ENCODE results near the gene EIF4G2.

Gene EIF4G2

GRCh38 chr11:10800292-10800691, 8.4 kb downstream of the EIF4G2 start:
- Histone ChIP-seq H3K4me1 (peaks cover 3 to 64% (median 20%) of the 10 kb centered on the region in 10 experiments; a peak in 17 of 20 replicates), H3K4me3 (no peak overlapping the region), H3K9me3 (replicated peaks in 1 of 11) (no peaks in the 10 kb centered on the region), H3K9ac (no peak overlapping the region), H4K20me1 (peaks cover 90 to 100% (median 99%) of the 10 kb centered on the region in 11 experiments), H3K27me3 (no peaks in the 10 kb centered on the region), H3K4me2 (no peak overlapping the region), H3K36me3 (peaks cover 96 to 100% (median 98%) of the 10 kb centered on the region in 11 experiments), H3K27ac (no peak overlapping the region)
- TF ChIP-seq Cebpa-rat (IDR thresholded peaks at IDR 0.05), result no peak

GRCh38 chr11:10798330-10798928, 10.3 kb downstream of the EIF4G2 start:
- Histone ChIP-seq H3K4me1 (peaks cover 14 to 63% (median 18%) of the 10 kb centered on the region in 10 experiments), H3K4me2 (no peak overlapping the region), H3K36me3 (peaks cover 77 to 82% (median 79%) of the 10 kb centered on the region in 11 experiments), H3K9me3 (replicated peaks in 1 of 11) (no peaks in the 10 kb centered on the region), H3K9ac (peak overlapping the region in 1 of 11 experiments; percentile 15; a peak in 1 of 22 replicates), H4K20me1 (peaks cover 71 to 92% (median 85%) of the 10 kb centered on the region in 11 experiments), H3K27me3 (no peaks in the 10 kb centered on the region), H3K4me3 (no peak overlapping the region), H3K27ac (no peak overlapping the region)
- no peak for TF ChIP-seq Cebpa-rat (IDR thresholded peaks at IDR 0.05)

- Histone ChIP-seq H3K4me2 (no peak overlapping the region), H3K4me1 (peaks cover 20 to 64% (median 25%) of the 10 kb centered on the region in 10 experiments), H3K27ac (no peak overlapping the region), H3K9me3 (replicated peaks in 1 of 11) (no peaks in the 10 kb centered on the region), H3K27me3 (no peaks in the 10 kb centered on the region), H3K36me3 (peaks cover 68 to 73% (median 70%) of the 10 kb centered on the region in 11 experiments), H3K4me3 (no peak overlapping the region), H4K20me1 (peaks cover 62 to 86% (median 76%) of the 10 kb centered on the region in 11 experiments), H3K9ac (no peak overlapping the region)
- TF ChIP-seq Cebpa-rat (IDR thresholded peaks at IDR 0.05), result no peak
Measured at GRCh38 chr11:10797531-10797930, 11.2 kb downstream of the EIF4G2 start.

GRCh38 chr11:10797001-10797400, 11.7 kb downstream of the EIF4G2 start:
- Histone ChIP-seq H3K4me1 (peaks cover 18 to 59% (median 27%) of the 10 kb centered on the region in 10 experiments), H3K9ac (no peak overlapping the region), H3K4me2 (no peak overlapping the region), H3K27ac (no peak overlapping the region), H3K4me3 (no peak overlapping the region), H3K27me3 (no peaks in the 10 kb centered on the region), H3K9me3 (replicated peaks in 1 of 11) (no peaks in the 10 kb centered on the region), H4K20me1 (peaks cover 57 to 81% (median 71%) of the 10 kb centered on the region in 11 experiments), H3K36me3 (peaks cover 63 to 68% (median 65%) of the 10 kb centered on the region in 11 experiments)
- TF ChIP-seq Cebpa-rat (IDR thresholded peaks at IDR 0.05), result no peak

GRCh38 chr11:10796191-10796590, 12.5 kb downstream of the EIF4G2 start:
- Histone ChIP-seq H3K9ac (no peak overlapping the region), H3K36me3 (peaks cover 55 to 60% (median 57%) of the 10 kb centered on the region in 11 experiments), H4K20me1 (peaks cover 49 to 73% (median 64%) of the 10 kb centered on the region in 11 experiments), H3K4me1 (peaks cover 18 to 52% (median 27%) of the 10 kb centered on the region in 10 experiments), H3K4me3 (no peak overlapping the region), H3K27ac (no peak overlapping the region), H3K4me2 (no peak overlapping the region), H3K9me3 (replicated peaks in 1 of 11) (no peaks in the 10 kb centered on the region), H3K27me3 (no peaks in the 10 kb centered on the region)
- no peak for TF ChIP-seq Cebpa-rat (IDR thresholded peaks at IDR 0.05)

GRCh38 chr11:10793470-10794255, 15.1 kb downstream of the EIF4G2 start:
- TF ChIP-seq Cebpa-rat (IDR thresholded peaks at IDR 0.05), result no peak
- no peaks in the 10 kb centered on the region for H3K9me3 ChIP-seq (replicated peaks in 1 of 11)
- no peak overlapping the region for H3K4me3 ChIP-seq
- H3K9ac ChIP-seq, result 0 out of 22 replicates have a peak overlapping the region, but pooled peaks of 1 of the 11 experiments have one; percentile 11
- peaks cover 24 to 49% (median 39%) of the 10 kb centered on the region in 11 experiments for H4K20me1 ChIP-seq
- no peak overlapping the region for H3K27ac ChIP-seq
- H3K36me3 ChIP-seq, result peaks cover 30 to 34% (median 32%) of the 10 kb centered on the region in 11 experiments
- H3K27me3 ChIP-seq, result no peaks in the 10 kb centered on the region
- H3K4me1 ChIP-seq, result peaks cover 18 to 33% (median 26%) of the 10 kb centered on the region in 10 experiments
- peak overlapping the region; percentile 29 to 78 (median 64); a peak in 21 of 22 replicates for H3K4me2 ChIP-seq

GRCh38 chr11:10792385-10793068, 16.2 kb downstream of the EIF4G2 start:
- peaks cover 12 to 38% (median 28%) of the 10 kb centered on the region in 11 experiments; a peak in 21 of 22 replicates for H4K20me1 ChIP-seq
- H3K9ac ChIP-seq, result no peak overlapping the region
- H3K27me3 ChIP-seq, result no peaks in the 10 kb centered on the region
- peaks cover 18 to 33% (median 26%) of the 10 kb centered on the region in 10 experiments for H3K4me1 ChIP-seq
- H3K4me3 ChIP-seq, result no peak overlapping the region
- no peak overlapping the region for H3K27ac ChIP-seq
- TF ChIP-seq Cebpa-rat (IDR thresholded peaks at IDR 0.05), result no peak
- H3K36me3 ChIP-seq, result peaks cover 18 to 23% (median 20%) of the 10 kb centered on the region in 11 experiments
- H3K9me3 ChIP-seq (replicated peaks in 1 of 11), result no peaks in the 10 kb centered on the region
- H3K4me2 ChIP-seq, result peak overlapping the region in 10 of 11 experiments; percentile 22 to 78 (median 55); a peak in 19 of 22 replicates

- Histone ChIP-seq H3K4me3 (no peak overlapping the region), H3K36me3 (no peaks in the 10 kb centered on the region), H3K27me3 (no peaks in the 10 kb centered on the region), H3K27ac (no peak overlapping the region), H3K9ac (no peak overlapping the region), H3K9me3 (replicated peaks in 1 of 11) (no peaks in the 10 kb centered on the region), H3K4me2 (peak overlapping the region; percentile 12 to 70 (median 49); a peak in 16 of 22 replicates), H3K4me1 (peaks cover 8 to 22% (median 18%) of the 10 kb centered on the region in 10 experiments; a peak in 19 of 20 replicates), H4K20me1 (no peaks in the 10 kb centered on the region)
- no peak for TF ChIP-seq Cebpa-rat (IDR thresholded peaks at IDR 0.05)
Measured at GRCh38 chr11:10786451-10786850, 22.3 kb downstream of the EIF4G2 start.

GRCh38 chr11:10785146-10785474, 23.6 kb downstream of the EIF4G2 start:
- no peak overlapping the region for H3K4me3 ChIP-seq
- H3K4me1 ChIP-seq, result peaks cover 11 to 22% (median 18%) of the 10 kb centered on the region in 10 experiments
- no peak for TF ChIP-seq Cebpa-rat (IDR thresholded peaks at IDR 0.05)
- peak overlapping the region in 8 of 11 experiments; percentile 5 to 38 (median 24); a peak in 8 of 22 replicates for H3K4me2 ChIP-seq
- H4K20me1 ChIP-seq, result no peaks in the 10 kb centered on the region
- peaks cover 0 to 8% (median 0%) of the 10 kb centered on the region in 11 experiments; a peak in 13 of 22 replicates for H3K36me3 ChIP-seq
- no peaks in the 10 kb centered on the region for H3K27me3 ChIP-seq
- H3K9me3 ChIP-seq (replicated peaks in 1 of 11), result no peaks in the 10 kb centered on the region
- no peak overlapping the region for H3K27ac ChIP-seq
- H3K9ac ChIP-seq, result no peak overlapping the region
